ENCODE measurements around the gene GRK5.

- TF ChIP-seq POLR2AphosphoS5 (IDR thresholded peaks at IDR 0.05) (no peak), POLR2A (IDR thresholded peaks at IDR 0.05) (no peak), EP300 (IDR thresholded peaks at IDR 0.05; ENCODE audit: low read depth) (no peak)
- TF ChIP-seq, protein P1, sequence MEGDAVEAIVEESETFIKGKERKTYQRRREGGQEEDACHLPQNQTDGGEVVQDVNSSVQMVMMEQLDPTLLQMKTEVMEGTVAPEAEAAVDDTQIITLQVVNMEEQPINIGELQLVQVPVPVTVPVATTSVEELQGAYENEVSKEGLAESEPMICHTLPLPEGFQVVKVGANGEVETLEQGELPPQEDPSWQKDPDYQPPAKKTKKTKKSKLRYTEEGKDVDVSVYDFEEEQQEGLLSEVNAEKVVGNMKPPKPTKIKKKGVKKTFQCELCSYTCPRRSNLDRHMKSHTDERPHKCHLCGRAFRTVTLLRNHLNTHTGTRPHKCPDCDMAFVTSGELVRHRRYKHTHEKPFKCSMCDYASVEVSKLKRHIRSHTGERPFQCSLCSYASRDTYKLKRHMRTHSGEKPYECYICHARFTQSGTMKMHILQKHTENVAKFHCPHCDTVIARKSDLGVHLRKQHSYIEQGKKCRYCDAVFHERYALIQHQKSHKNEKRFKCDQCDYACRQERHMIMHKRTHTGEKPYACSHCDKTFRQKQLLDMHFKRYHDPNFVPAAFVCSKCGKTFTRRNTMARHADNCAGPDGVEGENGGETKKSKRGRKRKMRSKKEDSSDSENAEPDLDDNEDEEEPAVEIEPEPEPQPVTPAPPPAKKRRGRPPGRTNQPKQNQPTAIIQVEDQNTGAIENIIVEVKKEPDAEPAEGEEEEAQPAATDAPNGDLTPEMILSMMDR (IDR thresholded peaks at IDR 0.05), result no peak
These were observed 96.5 kb downstream of the GRK5 start for GRCh38 chr10:119303886-119304285.
